ENCODE results near the gene NEDD4L. TPM values are rescaled to one million over a fixed set of nuclear protein-coding genes. Genes with fewer than 3 reads are reported as not detected.
A peak's percentile ranks its signal among the peaks of the same experiment; 100 is the strongest.

Gene NEDD4L
- polyA plus RNA-seq, 1 donor: 140 TPM

GRCh38 chr18:58316396-58317342 is 272.6 kb downstream of the NEDD4L start:
- no peak for DNase-seq

- DNase-seq: no peak
Measured at GRCh38 chr18:58319719-58320118, 275.7 kb downstream of the NEDD4L start.

GRCh38 chr18:58320907-58321561 is 277.0 kb downstream of the NEDD4L start:
- no peak for DNase-seq

DNA sequence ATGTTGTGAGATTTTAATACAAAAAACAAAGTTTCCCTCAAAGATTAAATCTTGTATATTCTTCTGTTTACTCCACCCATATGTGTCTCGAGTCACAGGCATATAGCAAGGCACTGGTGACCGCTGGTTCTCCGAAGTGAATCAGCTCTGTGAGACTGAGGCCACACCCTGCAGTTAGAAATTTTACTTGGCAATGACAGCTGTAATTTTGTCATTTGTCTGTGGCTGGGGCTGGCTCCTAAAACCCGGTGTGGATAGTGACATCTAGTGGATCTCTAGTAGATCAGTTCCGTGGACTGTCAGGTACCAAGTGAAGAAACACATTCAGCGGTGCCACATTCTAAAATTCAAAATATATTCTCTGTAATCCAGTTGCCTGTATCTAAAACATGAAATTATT is 278.0 kb downstream of the NEDD4L start:
- DNase-seq: peak; percentile 53

- DNase-seq: no peak
Measured at GRCh38 chr18:58322464-58322863, 278.4 kb downstream of the NEDD4L start.

GRCh38 chr18:58323866-58324762 is 280.1 kb downstream of the NEDD4L start:
- no peak for DNase-seq

DNA sequence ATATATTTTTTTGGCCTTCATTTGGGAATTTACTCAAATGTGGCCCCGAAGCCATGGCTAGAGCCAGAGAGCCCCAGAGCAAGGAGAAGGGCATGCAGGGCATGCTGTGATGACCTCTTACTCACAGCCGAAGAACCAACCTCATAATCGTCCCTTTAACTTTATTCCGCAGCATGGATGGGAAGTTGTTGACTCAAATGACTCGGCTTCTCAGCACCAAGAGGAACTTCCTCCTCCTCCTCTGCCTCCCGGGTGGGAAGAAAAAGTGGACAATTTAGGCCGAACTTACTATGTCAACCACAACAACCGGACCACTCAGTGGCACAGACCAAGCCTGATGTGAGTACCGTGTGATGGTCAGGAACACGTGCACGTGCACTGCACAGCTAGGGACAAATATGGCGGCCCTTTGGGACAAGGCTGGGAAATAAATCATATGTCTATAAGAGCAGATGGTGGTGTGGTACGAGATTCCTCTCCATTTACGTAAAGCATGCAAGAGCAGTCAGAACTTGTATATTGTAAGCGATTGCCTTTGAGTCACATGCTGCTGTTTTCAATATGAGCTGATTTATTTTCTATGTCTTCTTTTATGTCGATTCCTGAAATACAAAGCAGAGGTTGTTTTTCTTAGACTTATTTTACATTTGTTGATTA is 280.9 kb downstream of the NEDD4L start:
- no peak for DNase-seq

DNA sequence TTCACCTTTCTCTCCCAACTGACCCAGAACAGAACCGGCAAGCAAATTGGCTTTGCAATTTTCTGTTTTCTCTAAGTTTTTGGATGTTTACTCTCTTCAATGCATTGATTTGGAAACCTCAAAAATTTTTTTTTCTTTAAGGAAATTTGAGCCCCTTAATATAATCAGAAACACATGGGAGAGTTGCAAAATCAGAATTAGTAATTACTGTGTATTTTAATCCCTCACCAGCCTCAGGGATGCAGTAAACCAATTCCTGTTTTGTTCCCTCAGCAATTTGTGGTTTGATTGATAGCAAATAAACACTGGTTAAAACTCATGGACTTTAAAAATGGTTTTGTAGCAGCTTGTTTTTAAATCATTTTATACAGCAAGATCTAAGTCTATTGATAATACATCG is 281.5 kb downstream of the NEDD4L start:
- DNase-seq: no peak

DNA sequence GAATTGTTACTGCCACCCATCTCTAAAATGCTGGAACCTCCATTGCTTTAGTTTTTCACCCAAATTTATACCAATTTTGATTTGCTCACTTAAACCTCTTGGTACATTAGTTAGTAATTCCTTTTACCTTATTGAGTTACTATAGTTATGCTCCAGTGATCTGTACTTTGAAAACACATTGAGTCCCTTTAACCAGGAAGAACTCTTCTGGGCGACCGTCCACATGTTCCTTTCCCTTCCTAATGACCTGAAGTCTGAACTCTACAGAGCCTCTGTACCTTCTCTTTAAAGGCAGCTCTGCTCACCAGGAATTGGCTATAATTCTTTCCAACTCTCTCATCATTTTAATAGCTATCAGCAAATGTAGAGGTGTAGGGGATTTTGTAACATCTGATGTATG is 290.0 kb downstream of the NEDD4L start:
- DNase-seq: no peak

GRCh38 chr18:58335223-58335622 is 291.2 kb downstream of the NEDD4L start:
- DNase-seq: no peak

DNA sequence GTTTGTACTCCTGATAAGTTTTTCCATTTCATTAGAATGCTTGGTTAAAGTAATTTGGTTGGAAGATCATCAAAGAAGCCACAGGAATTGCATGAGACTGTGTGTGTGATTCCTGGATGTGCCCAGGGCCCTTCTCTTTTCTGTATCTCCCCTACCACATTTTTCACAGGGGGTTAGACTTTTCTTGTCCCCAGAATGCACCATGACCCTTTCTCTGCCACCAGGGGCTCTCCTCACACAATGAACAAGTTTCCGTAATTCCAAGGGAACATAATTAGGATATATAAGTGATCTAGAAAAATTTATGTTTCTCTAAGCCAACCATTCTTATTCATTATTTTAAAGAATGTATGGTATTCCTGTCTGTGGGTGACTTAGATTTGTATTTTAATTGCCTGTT is 291.8 kb downstream of the NEDD4L start:
- DNase-seq: no peak

GRCh38 chr18:58336605-58337004 is 292.6 kb downstream of the NEDD4L start:
- DNase-seq: no peak

GRCh38 chr18:58337285-58337684 is 293.3 kb downstream of the NEDD4L start:
- no peak for DNase-seq

- peak; percentile 67 for DNase-seq
Measured at GRCh38 chr18:58337686-58338085, 293.7 kb downstream of the NEDD4L start.

- no peak for DNase-seq
Measured at GRCh38 chr18:58338141-58338540, 294.1 kb downstream of the NEDD4L start.

DNA sequence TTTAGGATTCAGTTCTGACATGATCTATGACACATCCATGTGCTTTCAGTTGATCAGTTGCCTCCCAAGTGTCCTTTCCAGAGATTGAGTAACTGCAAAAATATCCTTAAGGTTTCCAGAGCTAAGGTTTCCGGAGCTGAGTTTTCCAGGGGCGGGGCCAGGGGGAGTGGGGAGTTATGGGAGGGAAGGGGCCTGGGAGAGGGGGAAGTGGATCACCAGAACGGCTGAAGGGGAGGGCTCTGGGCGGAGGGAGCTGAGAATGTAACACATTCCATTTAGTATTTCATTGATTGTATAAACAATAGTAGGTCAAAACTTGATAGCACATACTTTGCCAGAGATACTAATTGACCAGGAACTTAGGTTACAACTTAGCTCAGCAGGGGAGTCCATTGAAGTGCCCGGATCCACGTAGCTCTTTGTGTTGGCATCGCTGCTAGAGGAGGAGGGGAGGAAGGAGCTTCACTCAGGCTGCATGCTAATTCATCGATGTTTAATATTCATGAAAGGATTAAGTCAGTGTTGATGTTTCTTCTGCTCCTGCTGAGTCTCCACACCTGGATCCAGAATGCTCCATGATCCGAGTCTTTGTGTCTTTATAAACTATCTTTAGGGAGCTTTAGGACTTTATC is 295.1 kb downstream of the NEDD4L start:
- peak; percentile 66 for DNase-seq

- DNase-seq: no peak
Measured at GRCh38 chr18:58339890-58340289, 295.9 kb downstream of the NEDD4L start.

DNA sequence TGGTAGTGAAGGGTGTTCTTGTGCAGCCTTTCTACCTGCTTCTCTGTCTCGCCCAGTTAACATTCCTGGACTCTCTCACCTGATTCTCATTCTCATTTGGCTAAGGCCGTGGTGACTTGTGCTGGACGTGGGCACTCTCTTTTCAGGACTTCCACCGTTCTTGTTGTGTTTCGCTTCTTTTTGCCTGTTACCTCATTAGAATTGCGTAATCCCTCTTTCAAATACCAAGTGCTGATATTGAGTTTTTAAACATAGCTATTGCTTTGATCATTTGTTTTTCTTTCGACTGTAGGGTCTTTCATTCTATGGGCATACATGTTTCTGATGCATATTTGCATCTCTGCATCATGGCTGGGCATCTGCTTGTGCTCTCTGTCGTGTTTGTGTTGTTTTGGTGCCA is 297.9 kb downstream of the NEDD4L start:
- no peak for DNase-seq

- no peak for DNase-seq
Measured at GRCh38 chr18:58344080-58344670, 300.1 kb downstream of the NEDD4L start.

- DNase-seq: no peak
Measured at GRCh38 chr18:58344861-58345463, 300.9 kb downstream of the NEDD4L start.

DNA sequence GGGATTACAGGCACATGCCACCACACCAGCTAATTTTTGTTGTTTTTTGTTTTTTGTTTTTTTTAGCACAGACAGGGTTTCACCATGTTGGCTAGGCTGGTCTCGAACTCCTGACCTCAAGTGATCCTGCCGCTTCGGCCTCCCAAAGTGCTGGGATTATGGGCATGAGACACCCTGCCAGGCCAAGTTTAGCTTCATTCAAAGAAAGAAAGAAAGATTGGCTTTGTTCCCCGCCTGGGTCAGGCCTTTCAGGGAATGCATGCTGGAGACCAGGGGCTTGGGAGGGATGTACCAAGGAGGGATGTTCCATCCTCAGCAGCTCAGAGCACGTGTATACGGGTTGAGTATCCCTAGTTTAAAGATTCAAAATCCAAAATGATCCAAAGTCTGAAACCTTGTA is 301.8 kb downstream of the NEDD4L start:
- no peak for DNase-seq

Measured in left kidney (tissue), 2 donors.